BE2C (cell line): ENCODE data around the gene TGFBR1.

Experiments
- DNase-seq: peaks from one replicate; pipeline ENCODE4 v3.0.0-alpha.2; 2020
- H3K27me3 ChIP-seq: fragments of 250-450 bp; sonication (Bioruptor Pico); 2 replicates; pipeline ENCODE4 v1.5.1; 2020; ENCODE audit warnings: mild to moderate bottlenecking
- H3K36me3 ChIP-seq: fragments of 250-450 bp; sonication (Bioruptor Pico); 2 replicates; pipeline ENCODE4 v1.5.1; 2020; ENCODE audit warnings: mild to moderate bottlenecking
- H3K4me1 ChIP-seq: fragments of 250-450 bp; sonication (Bioruptor Pico); 2 replicates; pipeline ENCODE4 v1.5.1; 2020
- H3K4me3 ChIP-seq: 2 replicates; pipeline ENCODE4 v1.5.1; 2011; ENCODE audit warnings: low read depth, low read length
- H3K9me3 ChIP-seq: fragments of 250-450 bp; sonication (Bioruptor Pico); 2 replicates; pipeline ENCODE4 v1.5.1; 2020
- TF ChIP-seq, protein P1 (sequence below): IDR thresholded peaks from 2 replicates; pipeline ENCODE4 v1.5.1; 2012; ENCODE audit warnings: mild to moderate bottlenecking, low read depth, low read length

Gene TGFBR1

GRCh38 chr9:99116003-99116411, 11.1 kb downstream of the TGFBR1 start:
- Histone ChIP-seq H3K4me3 (no peak overlapping the region), H3K27me3 (no peaks in the 10 kb centered on the region), H3K36me3 (no peaks in the 10 kb centered on the region), H3K4me1 (no peaks in the 10 kb centered on the region), H3K9me3 (no peaks in the 10 kb centered on the region)
- TF ChIP-seq, protein P1, sequence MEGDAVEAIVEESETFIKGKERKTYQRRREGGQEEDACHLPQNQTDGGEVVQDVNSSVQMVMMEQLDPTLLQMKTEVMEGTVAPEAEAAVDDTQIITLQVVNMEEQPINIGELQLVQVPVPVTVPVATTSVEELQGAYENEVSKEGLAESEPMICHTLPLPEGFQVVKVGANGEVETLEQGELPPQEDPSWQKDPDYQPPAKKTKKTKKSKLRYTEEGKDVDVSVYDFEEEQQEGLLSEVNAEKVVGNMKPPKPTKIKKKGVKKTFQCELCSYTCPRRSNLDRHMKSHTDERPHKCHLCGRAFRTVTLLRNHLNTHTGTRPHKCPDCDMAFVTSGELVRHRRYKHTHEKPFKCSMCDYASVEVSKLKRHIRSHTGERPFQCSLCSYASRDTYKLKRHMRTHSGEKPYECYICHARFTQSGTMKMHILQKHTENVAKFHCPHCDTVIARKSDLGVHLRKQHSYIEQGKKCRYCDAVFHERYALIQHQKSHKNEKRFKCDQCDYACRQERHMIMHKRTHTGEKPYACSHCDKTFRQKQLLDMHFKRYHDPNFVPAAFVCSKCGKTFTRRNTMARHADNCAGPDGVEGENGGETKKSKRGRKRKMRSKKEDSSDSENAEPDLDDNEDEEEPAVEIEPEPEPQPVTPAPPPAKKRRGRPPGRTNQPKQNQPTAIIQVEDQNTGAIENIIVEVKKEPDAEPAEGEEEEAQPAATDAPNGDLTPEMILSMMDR = no peak
- no peak for DNase-seq

DNA sequence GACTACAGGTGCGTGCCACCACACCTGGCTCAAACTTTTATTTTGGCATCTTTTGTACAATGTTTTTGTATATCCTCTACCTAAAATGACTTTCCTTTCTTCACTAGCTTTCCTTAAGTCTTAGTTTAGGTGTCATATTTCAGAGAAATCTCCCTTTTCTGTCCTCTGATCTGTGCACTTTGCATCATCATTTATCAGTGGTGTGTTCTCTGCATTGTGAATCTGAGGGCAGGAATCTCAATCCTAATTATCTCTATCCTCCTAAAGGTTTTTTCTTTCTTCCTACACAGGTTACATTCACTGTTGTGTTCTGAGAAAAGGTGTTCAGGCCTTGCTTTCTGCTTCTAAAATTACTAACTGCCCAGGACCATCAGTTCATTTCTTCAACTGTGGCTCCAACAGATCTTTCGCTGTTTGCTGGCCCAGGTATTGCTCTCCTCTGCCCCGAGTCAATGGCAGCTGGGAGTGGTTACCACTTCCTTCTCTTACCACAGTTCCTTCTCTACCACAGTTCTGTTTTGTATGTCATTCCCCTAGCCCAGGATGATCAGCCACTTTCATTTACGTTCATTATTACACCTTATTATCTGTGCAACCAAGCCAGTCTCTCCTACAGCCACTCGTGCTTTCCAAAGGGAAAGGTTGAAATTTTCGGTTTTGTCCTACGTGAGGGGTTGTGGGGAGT, 14.0 kb downstream of the TGFBR1 start:
- TF ChIP-seq, protein P1 = no peak
- H3K4me1 ChIP-seq = no peaks in the 10 kb centered on the region

DNA sequence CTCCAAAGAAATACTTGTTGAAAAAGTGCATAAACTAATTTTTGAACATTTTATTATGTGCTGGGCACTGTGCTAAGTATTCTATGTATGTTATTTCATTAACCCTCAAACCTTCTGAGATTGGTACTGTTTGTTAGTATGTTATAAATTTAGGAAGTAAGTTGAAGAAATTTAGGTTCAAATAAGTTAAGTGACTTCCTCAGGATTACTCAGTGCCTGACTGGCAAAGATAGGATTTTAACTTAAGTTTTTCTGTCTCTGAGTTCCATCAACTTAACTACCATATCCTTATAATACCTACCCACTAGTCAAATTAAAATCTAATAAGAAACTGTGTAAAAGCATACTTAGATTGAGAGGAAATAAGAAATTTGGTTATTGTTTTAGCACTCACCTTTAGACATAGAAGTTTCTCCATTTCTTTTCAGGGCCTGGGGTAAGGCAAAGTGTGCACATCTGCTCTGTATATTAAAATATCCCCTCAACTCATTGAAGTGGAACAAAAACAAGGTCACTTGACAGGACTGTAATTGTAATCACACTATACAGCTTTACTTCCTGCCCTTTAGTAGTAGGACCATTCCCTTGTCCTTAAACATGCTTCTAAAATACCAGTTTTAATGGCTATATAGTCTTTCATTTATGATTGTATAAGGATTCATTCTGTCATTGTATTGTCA, 15.2 kb downstream of the TGFBR1 start:
- Histone ChIP-seq H3K4me1 (no peaks in the 10 kb centered on the region), H3K9me3 (no peaks in the 10 kb centered on the region), H3K27me3 (no peaks in the 10 kb centered on the region), H3K36me3 (no peaks in the 10 kb centered on the region), H3K4me3 (no peak overlapping the region)
- DNase-seq = no peak
- TF ChIP-seq, protein P1 = no peak

More for the DNA sequence above, 14.0 kb downstream of the TGFBR1 start:
- Histone ChIP-seq H3K4me3 (no peak overlapping the region), H3K9me3 (no peaks in the 10 kb centered on the region), H3K36me3 (no peaks in the 10 kb centered on the region), H3K27me3 (no peaks in the 10 kb centered on the region)
- DNase-seq = no peak

GRCh38 chr9:99121604-99122003, 16.7 kb downstream of the TGFBR1 start:
- Histone ChIP-seq H3K9me3 (no peaks in the 10 kb centered on the region), H3K4me3 (no peak overlapping the region), H3K36me3 (no peaks in the 10 kb centered on the region), H3K4me1 (no peaks in the 10 kb centered on the region), H3K27me3 (no peaks in the 10 kb centered on the region)
- TF ChIP-seq, protein P1 = no peak
- no peak for DNase-seq

DNA sequence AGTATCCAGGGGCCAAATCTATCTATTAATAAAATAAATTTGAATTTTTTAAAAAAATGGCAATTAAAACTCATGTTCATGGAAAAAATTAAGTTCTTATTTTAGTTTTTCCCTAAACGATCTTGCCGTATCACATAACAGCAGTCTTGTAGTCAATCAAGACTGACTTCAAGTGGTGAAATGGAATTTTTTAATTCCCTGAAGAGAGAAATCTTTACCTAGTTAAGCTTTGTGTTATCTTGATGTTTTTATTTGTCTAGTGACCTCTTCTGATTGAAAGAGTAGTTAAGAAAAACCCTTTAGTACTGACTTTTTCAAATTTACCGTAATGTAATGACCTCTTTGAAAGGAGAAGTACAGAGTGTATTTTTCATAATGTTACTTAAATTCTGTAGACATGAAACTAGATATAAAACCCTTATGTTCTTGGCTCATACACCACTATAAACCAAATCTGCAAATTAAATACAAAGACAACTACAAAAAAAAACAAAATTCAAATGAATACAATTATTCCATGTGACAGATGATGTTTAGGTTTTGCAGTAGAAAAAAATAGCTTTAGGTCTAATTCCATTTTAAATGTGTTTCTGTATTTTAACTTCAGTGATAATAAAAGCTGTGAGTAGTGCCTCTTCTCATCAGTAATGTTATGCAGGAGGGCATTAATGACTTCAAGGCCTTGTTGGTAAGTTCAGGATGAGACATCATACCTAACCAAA, 19.8 kb downstream of the TGFBR1 start:
- H3K9me3 ChIP-seq = no peaks in the 10 kb centered on the region
- TF ChIP-seq, protein P1 = no peak
- DNase-seq = no peak
- no peaks in the 10 kb centered on the region for H3K27me3 ChIP-seq
- no peaks in the 10 kb centered on the region for H3K36me3 ChIP-seq
- no peak overlapping the region for H3K4me3 ChIP-seq
- no peaks in the 10 kb centered on the region for H3K4me1 ChIP-seq
